HCT116 (cell line): ENCODE data around the gene U2AF1L4. TPM values are rescaled to one million over a fixed set of nuclear protein-coding genes. Genes with fewer than 3 reads are reported as not detected.

Source experiments
- ATAC-seq: fragments of 200-7000 bp; cut with Tn5 transposase; 2 replicates; pipeline ENCODE4 v1.9.1; 2020; ENCODE audit warnings: mild to moderate bottlenecking, moderate library complexity
- BruUV-seq: library from RNA; stranded (reverse); fragments of 400-500 nt; replicated peaks from 2 replicates; lab custom pipeline; 2021; lab: Mats Ljungman, UMichigan
- CTCF ChIA-PET: fragments of 300-600 bp; sonication (Branson Sonifier 250); formaldehyde crosslinking; loops from one replicate; lab custom pipeline; 2021; ENCODE audit warnings: antibody characterized with exemption; lab: Charles Lee
- POLR2A ChIA-PET: fragments of 300-600, 350-600 bp; sonication (Branson Sonifier 250); formaldehyde crosslinking; loops from one replicate; lab custom pipeline; 2021; ENCODE audit warnings: antibody characterized with exemption; lab: Charles Lee
- RAD21 ChIA-PET, 2 experiments: fragments of 300-600 bp; sonication (Branson Sonifier 250); formaldehyde crosslinking; loops; one replicate each; lab custom pipeline; 2023; ENCODE audit warnings: low total read pairs in 2 of 2; ENCODE audit not compliant: uncharacterized antibody in 2 of 2, unreplicated experiment in 2 of 2, low non-redundant PET in 1 of 2; lab: Charles Lee
- DNase-seq: peaks from one replicate; pipeline ENCODE4 v3.0.0-alpha.2; 2010; ENCODE audit warnings: low read depth, low spot score
- H2AFZ ChIP-seq: fragments of 200-600 bp; shearing (Covaris generic), sonication (generic); 2 replicates; pipeline ENCODE4 v1.6.1; 2017; ENCODE audit warnings: low read depth, mixed run types, mixed read lengths, antibody characterized with exemption, low read length; ENCODE audit not compliant: poor library complexity, severe bottlenecking
- H3K27ac ChIP-seq: 2 replicates; pipeline ENCODE4 v1.5.1; 2012; ENCODE audit warnings: low read depth, low read length
- H3K27me3 ChIP-seq: fragments of 200-600 bp; sonication (generic); 2 replicates; pipeline ENCODE4 v1.6.1; 2016; ENCODE audit warnings: mixed run types, low read length, mixed read lengths; ENCODE audit not compliant: insufficient read depth
- H3K36me3 ChIP-seq, 2 experiments: fragments of 200-500 bp in 1 of 2; fragments of 200-600 bp in 1 of 2; sonication (Bioruptor generic) in 1 of 2; sonication (generic) in 1 of 2; 2 replicates each; pipeline versions ENCODE4 v1.5.1 to v1.6.1; 2014 to 2016; ENCODE audit warnings: low read length in 2 of 2, inconsistent platforms in 1 of 2, mixed read lengths in 1 of 2, mixed run types in 1 of 2; ENCODE audit not compliant: insufficient read depth in 2 of 2, control insufficient read depth in 1 of 2
- H3K4me1 ChIP-seq, 2 experiments: fragments of 200-600 bp in 1 of 2; sonication (generic) in 1 of 2; 2 replicates each; pipeline versions ENCODE4 v1.5.1 to v1.6.1; 2012 to 2017; ENCODE audit warnings: low read length in 2 of 2, inconsistent platforms in 1 of 2, mild to moderate bottlenecking in 1 of 2, mixed read lengths in 1 of 2, mixed run types in 1 of 2, moderate library complexity in 1 of 2; ENCODE audit not compliant: insufficient read depth in 2 of 2, control insufficient read depth in 1 of 2
- H3K4me2 ChIP-seq: fragments of 200-600 bp; sonication (generic); 2 replicates; pipeline ENCODE4 v1.6.1; 2017; ENCODE audit warnings: mixed run types, low read length, mixed read lengths
- H3K4me3 ChIP-seq, 2 experiments: fragments of 200-600 bp in 1 of 2; sonication (generic) in 1 of 2; replicated peaks in 1 of 2; 2 replicates each; pipeline ENCODE4 v1.5.1; 2011 to 2016; ENCODE audit warnings: low read length in 2 of 2, control low read depth in 1 of 2, low read depth in 1 of 2, mild to moderate bottlenecking in 1 of 2, mixed read lengths in 1 of 2, mixed run types in 1 of 2
- H3K79me2 ChIP-seq: fragments of 200-600 bp; sonication (generic); 2 replicates; pipeline ENCODE4 v1.6.1; 2017; ENCODE audit warnings: mild to moderate bottlenecking, mixed run types, low read length, moderate library complexity, mixed read lengths; ENCODE audit not compliant: insufficient read depth
- H3K9ac ChIP-seq: fragments of 200-600 bp; sonication (generic); 2 replicates; pipeline ENCODE4 v1.6.1; 2016; ENCODE audit warnings: low read length, mixed read lengths
- H3K9me2 ChIP-seq: fragments of 200-600 bp; sonication (generic), shearing (Covaris generic); 2 replicates; pipeline ENCODE4 v1.6.1; 2017; ENCODE audit warnings: mixed run types, mild to moderate bottlenecking, moderate library complexity; ENCODE audit not compliant: insufficient read depth
- H3K9me3 ChIP-seq, 2 experiments: fragments of 200-500 bp in 1 of 2; fragments of 200-600 bp in 1 of 2; sonication (Bioruptor generic) in 1 of 2; sonication (generic) in 1 of 2; 2 replicates each; pipeline ENCODE4 v1.6.1; 2014 to 2017; ENCODE audit warnings: low read length in 2 of 2, mixed read lengths in 2 of 2, inconsistent platforms in 1 of 2, low read depth in 1 of 2, mild to moderate bottlenecking in 1 of 2, mixed run types in 1 of 2, moderate library complexity in 1 of 2; ENCODE audit not compliant: control insufficient read depth in 1 of 2, insufficient read depth in 1 of 2
- H4K20me1 ChIP-seq: fragments of 200-600 bp; sonication (generic), shearing (Covaris generic); 2 replicates; pipeline ENCODE4 v1.6.1; 2017; ENCODE audit warnings: mixed run types, mild to moderate bottlenecking, moderate library complexity; ENCODE audit not compliant: insufficient read depth
- ATF3 ChIP-seq: IDR thresholded peaks from 2 replicates; pipeline ENCODE4 v1.6.1; 2012
- CBX3 ChIP-seq: IDR thresholded peaks from 2 replicates; pipeline ENCODE4 v1.6.1; 2012; ENCODE audit warnings: low read depth
- CEBPB ChIP-seq: IDR thresholded peaks from 2 replicates; pipeline ENCODE4 v1.6.1; 2012; ENCODE audit warnings: low read depth
- EZH2 ChIP-seq: fragments of 200-600 bp; sonication (generic); IDR thresholded peaks from 2 replicates; pipeline ENCODE4 v1.6.1; 2017; ENCODE audit warnings: antibody characterized with exemption, mixed run types
- JUND ChIP-seq: IDR thresholded peaks from 2 replicates; pipeline ENCODE4 v1.6.1; 2012
- MAX ChIP-seq: IDR thresholded peaks from 2 replicates; pipeline ENCODE4 v1.6.1; 2012
- POLR2A ChIP-seq: IDR thresholded peaks from 2 replicates; pipeline ENCODE4 v1.7.0; 2011; ENCODE audit warnings: borderline replicate concordance; ENCODE audit not compliant: insufficient read depth, insufficient read length; ENCODE audit errors: extremely low read depth
- RAD21 ChIP-seq: IDR thresholded peaks from 2 replicates; pipeline ENCODE4 v1.6.1; 2012; ENCODE audit warnings: low read depth, mild to moderate bottlenecking
- SIN3A ChIP-seq: IDR thresholded peaks from 2 replicates; pipeline ENCODE4 v1.6.1; 2012; ENCODE audit warnings: low read depth
- TCF7L2 ChIP-seq: IDR thresholded peaks from 2 replicates; pipeline ENCODE4 v1.7.0; 2011; ENCODE audit warnings: borderline replicate concordance, inconsistent platforms; ENCODE audit not compliant: insufficient read depth, insufficient read length; ENCODE audit errors: extremely low read depth
- ZBTB33 ChIP-seq: IDR thresholded peaks from 2 replicates; pipeline ENCODE4 v1.6.1; 2011; ENCODE audit warnings: mild to moderate bottlenecking, low read length, moderate library complexity; ENCODE audit not compliant: insufficient replicate concordance; ENCODE audit errors: extremely low read depth
- intact Hi-C: fragments of 100-400 bp; cut with micrococcal nuclease; formaldehyde crosslinking; loops from 2 replicates; pipeline ENCODE4 v1.10.0; 2022
- total RNA-seq: library from RNA; stranded (reverse); gene quantifications from one replicate; pipeline ENCODE4 v1.2.1, GENCODE V29; 2021; ENCODE audit not compliant: unreplicated experiment

Gene U2AF1L4
- total RNA-seq, 1 experiment from 2014 or later, result 15.6 TPM

- Histone ChIP-seq H3K9ac (no peak overlapping the region), H3K9me2 (no peaks in the 10 kb centered on the region), H3K27ac (no peak overlapping the region), H3K4me2 (no peak overlapping the region), H3K36me3 (peaks cover 0 to 9% of the 10 kb centered on the region in 2 experiments; a peak in 1 of 4 replicates), H2AFZ (no peak overlapping the region), H3K4me3 (no peak overlapping the region), H3K79me2 (no peaks in the 10 kb centered on the region), H3K9me3 (no peaks in the 10 kb centered on the region), H3K27me3 (no peaks in the 10 kb centered on the region), H3K4me1 (no peaks in the 10 kb centered on the region), H4K20me1 (no peaks in the 10 kb centered on the region)
- no TSS peak for BruUV-seq
- no peak for DNase-seq
- TF ChIP-seq ZBTB33, result no peak
- TF ChIP-seq TCF7L2, result no peak
- TF ChIP-seq MAX, result no peak
- TF ChIP-seq ATF3, result no peak
- no peak for TF ChIP-seq CEBPB
- TF ChIP-seq EZH2, result no peak
- no peak for TF ChIP-seq POLR2A
- no peak for TF ChIP-seq JUND
- TF ChIP-seq CBX3, result no peak
- TF ChIP-seq SIN3A, result no peak
- TF ChIP-seq RAD21, result no peak
- ATAC-seq, result no peak
- intact Hi-C loops, result no loop called here
- ChIA-PET RAD21 (no interaction called here), POLR2A (no interaction called here), CTCF (no interaction called here)
These were observed 22.8 kb upstream of the U2AF1L4 start for GRCh38 chr19:35768082-35768421.
